ENCODE results near the gene MAN1C1.
A peak's percentile ranks its signal among the peaks of the same experiment; 100 is the strongest.

MAN1C1 gene

GRCh38 chr1:25739341-25739740 lies 122.8 kb downstream of the MAN1C1 start:
- no peak overlapping the region for H3K27ac ChIP-seq
- no peak for TF ChIP-seq CTCF (conservative IDR thresholded peaks at IDR 0.05; ENCODE audit: low read depth)
- DNase-seq (ENCODE audit: low spot score): no peak
- ChIA-PET POLR2A (ENCODE audit: low non-redundant PET) (no interaction called here), CTCF (no interaction called here)

- no peak overlapping the region for H3K27ac ChIP-seq
- CTCF ChIA-PET: no interaction called here
- DNase-seq (ENCODE audit: low spot score): no peak
- POLR2A ChIA-PET (ENCODE audit: low non-redundant PET): no interaction called here
- TF ChIP-seq CTCF (conservative IDR thresholded peaks at IDR 0.05; ENCODE audit: low read depth): no peak
Observed at GRCh38 chr1:25740071-25740470, 123.5 kb downstream of the MAN1C1 start.

DNA sequence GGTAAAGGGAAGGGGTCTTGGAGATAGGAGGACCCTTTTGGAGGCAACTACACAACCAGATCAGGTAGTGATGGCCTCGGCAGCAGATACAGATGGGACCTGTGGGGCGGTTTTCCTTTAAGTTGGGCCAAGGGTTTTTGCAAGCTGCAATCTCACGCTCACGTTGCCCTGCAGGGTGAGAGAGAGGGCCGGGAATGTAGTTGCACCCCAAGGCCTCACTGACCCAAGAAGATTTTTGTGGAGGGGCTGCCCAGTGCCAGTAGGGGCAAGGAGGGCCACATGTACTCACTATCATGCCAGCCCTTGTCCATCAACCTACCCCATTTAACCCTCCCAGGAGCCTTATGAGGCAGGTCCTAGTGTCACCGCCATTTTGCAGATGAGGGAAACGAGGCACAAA lies 125.7 kb downstream of the MAN1C1 start:
- no peak overlapping the region for H3K27ac ChIP-seq
- no peak for DNase-seq (ENCODE audit: low spot score)
- ChIA-PET CTCF (no interaction called here), POLR2A (ENCODE audit: low non-redundant PET) (no interaction called here)
- no peak for TF ChIP-seq CTCF (conservative IDR thresholded peaks at IDR 0.05; ENCODE audit: low read depth)

- POLR2A ChIA-PET (ENCODE audit: low non-redundant PET): interaction anchor here (0.6 kb wide), 1 partner anchor 190 kb away, joined by 3 read pairs; no protein-coding TSS in a partner anchor
- no peak for DNase-seq (ENCODE audit: low spot score)
- TF ChIP-seq CTCF (conservative IDR thresholded peaks at IDR 0.05; ENCODE audit: low read depth): no peak
- CTCF ChIA-PET: interaction anchor here (0.5 to 1.2 kb wide), 2 partner anchors 35 to 68 kb away, joined by 3 read pairs; no protein-coding TSS in a partner anchor
- no peak overlapping the region for H3K27ac ChIP-seq
Observed at GRCh38 chr1:25743164-25744139, 126.9 kb downstream of the MAN1C1 start.

DNA sequence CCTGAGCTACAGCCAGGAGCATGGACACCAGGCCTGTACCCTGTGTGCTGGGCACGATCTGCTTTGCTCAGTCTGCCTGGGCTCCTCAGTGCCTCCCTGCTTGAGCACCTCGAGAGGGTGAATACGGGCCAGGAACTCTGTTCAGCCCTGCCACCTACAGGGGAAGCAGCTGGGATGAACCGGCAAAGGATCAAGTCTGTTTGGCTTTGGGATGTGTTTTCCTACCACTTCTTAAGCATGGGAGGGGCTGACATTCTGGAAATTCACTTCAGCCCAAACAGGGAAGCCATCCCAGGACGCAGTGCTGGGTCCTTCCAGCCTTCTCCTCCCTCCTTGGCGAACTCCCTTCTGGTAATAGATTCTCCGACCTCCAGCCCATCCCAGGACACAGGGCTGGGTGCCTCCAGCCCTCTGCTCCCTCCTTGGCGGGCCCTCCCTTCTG lies 127.6 kb downstream of the MAN1C1 start:
- POLR2A ChIA-PET (ENCODE audit: low non-redundant PET): no interaction called here

More for the DNA sequence above, 127.6 kb downstream of the MAN1C1 start:
- no peak overlapping the region for H3K27ac ChIP-seq
- CTCF ChIA-PET: interaction anchor here (0.5 to 1.2 kb wide), 2 partner anchors 36 to 68 kb away, joined by 3 read pairs; no protein-coding TSS in a partner anchor
- peak; percentile 42 for DNase-seq (ENCODE audit: low spot score)
- TF ChIP-seq CTCF (conservative IDR thresholded peaks at IDR 0.05; ENCODE audit: low read depth): no peak

Data from RWPE1 (cell line).